Measurements from ENCODE around the gene GPR35. TPM values are rescaled to one million over a fixed set of nuclear protein-coding genes. Genes with fewer than 3 reads are reported as not detected.

GPR35 gene
- total RNA-seq, 1 donor from 2014 or later = 1.6 TPM

GRCh38 chr2:240605867-240606743, 19.2 kb upstream of the GPR35 start:
- DNase-seq = no peak
- POLR2A ChIA-PET = no interaction called here

GRCh38 chr2:240611601-240612210, 13.6 kb upstream of the GPR35 start:
- no peak for ATAC-seq (ENCODE audit: low read depth)
- POLR2A ChIA-PET = no interaction called here
- intact Hi-C loops (cut with micrococcal nuclease) = no loop called here

More at GRCh38 chr2:240605867-240606743, 19.2 kb upstream of the GPR35 start:
- H3K4me1 Mint-ChIP-seq = no peaks in the 10 kb centered on the region
- no peak overlapping the region for H3K4me3 Mint-ChIP-seq
- H3K9me3 Mint-ChIP-seq = no peaks in the 10 kb centered on the region
- no peaks in the 10 kb centered on the region for H3K27me3 Mint-ChIP-seq
- intact Hi-C loops (cut with micrococcal nuclease) = no loop called here
- ATAC-seq (ENCODE audit: low read depth) = no peak
- H3K36me3 Mint-ChIP-seq (ENCODE audit: low read depth) = peaks cover 7% of the 10 kb centered on the region
- CTCF ChIA-PET = no interaction called here
- no peak for TF ChIP-seq CTCF (IDR thresholded peaks at IDR 0.05)
- no peak overlapping the region for H3K27ac Mint-ChIP-seq

GRCh38 chr2:240613781-240614180, 11.5 kb upstream of the GPR35 start:
- ChIA-PET CTCF (no interaction called here), POLR2A (no interaction called here)
- intact Hi-C loops (cut with micrococcal nuclease) = no loop called here
- Mint-ChIP-seq H3K9me3 (peaks cover 4% of the 10 kb centered on the region), H3K4me1 (no peaks in the 10 kb centered on the region), H3K27me3 (no peaks in the 10 kb centered on the region), H3K36me3 (ENCODE audit: low read depth) (peaks cover 7% of the 10 kb centered on the region), H3K27ac (no peak overlapping the region), H3K4me3 (no peak overlapping the region)
- ATAC-seq (ENCODE audit: low read depth) (no peak), DNase-seq (no peak)
- TF ChIP-seq CTCF (IDR thresholded peaks at IDR 0.05) = no peak

More at GRCh38 chr2:240611601-240612210, 13.6 kb upstream of the GPR35 start:
- CTCF ChIA-PET = no interaction called here
- no peak overlapping the region for H3K27ac Mint-ChIP-seq
- TF ChIP-seq CTCF (IDR thresholded peaks at IDR 0.05) = no peak
- no peaks in the 10 kb centered on the region for H3K9me3 Mint-ChIP-seq
- peaks cover 6% of the 10 kb centered on the region for H3K36me3 Mint-ChIP-seq (ENCODE audit: low read depth)
- no peak overlapping the region for H3K4me3 Mint-ChIP-seq
- no peaks in the 10 kb centered on the region for H3K27me3 Mint-ChIP-seq
- no peaks in the 10 kb centered on the region for H3K4me1 Mint-ChIP-seq
- DNase-seq = no peak

- ATAC-seq (ENCODE audit: low read depth) (no peak), DNase-seq (no peak)
- Mint-ChIP-seq H3K27ac (no peak overlapping the region), H3K27me3 (no peaks in the 10 kb centered on the region), H3K9me3 (peaks cover 4% of the 10 kb centered on the region), H3K36me3 (ENCODE audit: low read depth) (peaks cover 7% of the 10 kb centered on the region), H3K4me3 (no peak overlapping the region), H3K4me1 (no peaks in the 10 kb centered on the region)
- ChIA-PET CTCF (no interaction called here), POLR2A (no interaction called here)
- TF ChIP-seq CTCF (IDR thresholded peaks at IDR 0.05) = no peak
- intact Hi-C loops (cut with micrococcal nuclease) = no loop called here
Measured at GRCh38 chr2:240614391-240614790, 10.9 kb upstream of the GPR35 start.

GRCh38 chr2:240615396-240615795, 9.9 kb upstream of the GPR35 start:
- Mint-ChIP-seq H3K36me3 (ENCODE audit: low read depth) (peaks cover 7% of the 10 kb centered on the region), H3K9me3 (peaks cover 4% of the 10 kb centered on the region), H3K27me3 (no peaks in the 10 kb centered on the region), H3K4me1 (no peaks in the 10 kb centered on the region), H3K4me3 (no peak overlapping the region), H3K27ac (no peak overlapping the region)
- ATAC-seq (ENCODE audit: low read depth) (no peak), DNase-seq (no peak)
- TF ChIP-seq CTCF (IDR thresholded peaks at IDR 0.05) = no peak
- ChIA-PET CTCF (no interaction called here), POLR2A (no interaction called here)
- intact Hi-C loops (cut with micrococcal nuclease) = no loop called here
